ENCODE data around the gene FOXJ3. TPM values are rescaled to one million over a fixed set of nuclear protein-coding genes. Genes with fewer than 3 reads are reported as not detected.

Gene FOXJ3
- total RNA-seq, 1 donor, result 37.3 TPM

- no peaks in the 10 kb centered on the region for H4K20me1 ChIP-seq (ENCODE audit: insufficient read depth, low read length)
- DNase-seq (ENCODE audit: insufficient read length, low spot score, missing footprints), result no peak
- no peak overlapping the region for H3K4me2 ChIP-seq (ENCODE audit: insufficient read depth, low read length)
- no peak for TF ChIP-seq CTCF (IDR thresholded peaks at IDR 0.05; ENCODE audit: extremely low read depth, low read depth, low read length)
- no peak overlapping the region for H2AFZ ChIP-seq (ENCODE audit: low read length)
- no peaks in the 10 kb centered on the region for H3K79me2 ChIP-seq (ENCODE audit: insufficient read depth, low read length)
- H3K27ac ChIP-seq (ENCODE audit: low read depth, low read length), result no peak overlapping the region
- peaks cover under 1% of the 10 kb centered on the region for H3K9me3 ChIP-seq (ENCODE audit: low read depth, low read length)
- peaks cover 5% of the 10 kb centered on the region for H3K27me3 ChIP-seq (ENCODE audit: insufficient read depth, low read length)
- H3K36me3 ChIP-seq (ENCODE audit: insufficient read depth, low read length), result no peaks in the 10 kb centered on the region
- no peak overlapping the region for H3K4me3 ChIP-seq (ENCODE audit: insufficient read depth, low read length)
- no peaks in the 10 kb centered on the region for H3K4me1 ChIP-seq (ENCODE audit: insufficient read depth, low read length)
These were observed 179.7 kb downstream of the FOXJ3 start for GRCh38 chr1:42155362-42155761.

- Histone ChIP-seq H3K4me1 (ENCODE audit: insufficient read depth, low read length) (no peaks in the 10 kb centered on the region), H3K79me2 (ENCODE audit: insufficient read depth, low read length) (no peaks in the 10 kb centered on the region), H3K27ac (ENCODE audit: low read depth, low read length) (no peak overlapping the region), H3K36me3 (ENCODE audit: insufficient read depth, low read length) (no peaks in the 10 kb centered on the region), H2AFZ (ENCODE audit: low read length) (no peak overlapping the region), H3K9me3 (ENCODE audit: low read depth, low read length) (no peaks in the 10 kb centered on the region), H3K27me3 (ENCODE audit: insufficient read depth, low read length) (peaks cover 4% of the 10 kb centered on the region), H3K4me3 (ENCODE audit: insufficient read depth, low read length) (no peak overlapping the region), H3K4me2 (ENCODE audit: insufficient read depth, low read length) (no peak overlapping the region), H4K20me1 (ENCODE audit: insufficient read depth, low read length) (no peaks in the 10 kb centered on the region)
- no peak for TF ChIP-seq CTCF (IDR thresholded peaks at IDR 0.05; ENCODE audit: extremely low read depth, low read depth, low read length)
- peak; percentile 52 for DNase-seq (ENCODE audit: insufficient read length, low spot score, missing footprints)
These were observed 180.3 kb downstream of the FOXJ3 start for GRCh38 chr1:42154685-42155084.

- no peak overlapping the region for H3K4me3 ChIP-seq (ENCODE audit: insufficient read depth, low read length)
- H2AFZ ChIP-seq (ENCODE audit: low read length), result no peak overlapping the region
- H3K27me3 ChIP-seq (ENCODE audit: insufficient read depth, low read length), result no peaks in the 10 kb centered on the region
- H4K20me1 ChIP-seq (ENCODE audit: insufficient read depth, low read length), result no peaks in the 10 kb centered on the region
- H3K79me2 ChIP-seq (ENCODE audit: insufficient read depth, low read length), result no peaks in the 10 kb centered on the region
- no peak overlapping the region for H3K27ac ChIP-seq (ENCODE audit: low read depth, low read length)
- peak; percentile 31 for DNase-seq (ENCODE audit: insufficient read length, low spot score, missing footprints)
- no peak for TF ChIP-seq CTCF (IDR thresholded peaks at IDR 0.05; ENCODE audit: extremely low read depth, low read depth, low read length)
- H3K9me3 ChIP-seq (ENCODE audit: low read depth, low read length), result no peaks in the 10 kb centered on the region
- H3K36me3 ChIP-seq (ENCODE audit: insufficient read depth, low read length), result no peaks in the 10 kb centered on the region
- no peaks in the 10 kb centered on the region for H3K4me1 ChIP-seq (ENCODE audit: insufficient read depth, low read length)
- no peak overlapping the region for H3K4me2 ChIP-seq (ENCODE audit: insufficient read depth, low read length)
These were observed 181.4 kb downstream of the FOXJ3 start for GRCh38 chr1:42153624-42154023.

- H4K20me1 ChIP-seq (ENCODE audit: insufficient read depth, low read length), result no peaks in the 10 kb centered on the region
- peak; percentile 31 for DNase-seq (ENCODE audit: insufficient read length, low spot score, missing footprints)
- no peak within 1 kb of the TSS for H2AFZ ChIP-seq (ENCODE audit: low read length)
- no peaks in the 10 kb centered on the region for H3K36me3 ChIP-seq (ENCODE audit: insufficient read depth, low read length)
- no peak within 1 kb of the TSS for H3K27ac ChIP-seq (ENCODE audit: low read depth, low read length)
- no peaks in the 10 kb centered on the region for H3K4me1 ChIP-seq (ENCODE audit: insufficient read depth, low read length)
- no peaks in the 10 kb centered on the region for H3K79me2 ChIP-seq (ENCODE audit: insufficient read depth, low read length)
- H3K9me3 ChIP-seq (ENCODE audit: low read depth, low read length), result no peaks in the 10 kb centered on the region
- H3K4me3 ChIP-seq (ENCODE audit: insufficient read depth, low read length), result no peak within 1 kb of the TSS
- H3K4me2 ChIP-seq (ENCODE audit: insufficient read depth, low read length), result no peak within 1 kb of the TSS
- TF ChIP-seq CTCF (IDR thresholded peaks at IDR 0.05; ENCODE audit: extremely low read depth, low read depth, low read length), result no peak
- H3K27me3 ChIP-seq (ENCODE audit: insufficient read depth, low read length), result no peaks in the 10 kb centered on the region
These were observed 182.0 kb downstream of the FOXJ3 start, which contains the start of gene GUCA2B for GRCh38 chr1:42152907-42153600. GUCA2B (plus strand) TSS chr1:42153410; CDS start chr1:42153451, 41 bp downstream.

All from osteoblast (primary cell).